Measurements from ENCODE around the gene RGS7.

Gene RGS7

GRCh38 chr1:241356519-241357365 is at the start of gene RGS7:
RGS7 (minus strand) TSS chr1:241357205.
- peak; percentile 58 to 91 (median 89) for DNase-seq

DNA sequence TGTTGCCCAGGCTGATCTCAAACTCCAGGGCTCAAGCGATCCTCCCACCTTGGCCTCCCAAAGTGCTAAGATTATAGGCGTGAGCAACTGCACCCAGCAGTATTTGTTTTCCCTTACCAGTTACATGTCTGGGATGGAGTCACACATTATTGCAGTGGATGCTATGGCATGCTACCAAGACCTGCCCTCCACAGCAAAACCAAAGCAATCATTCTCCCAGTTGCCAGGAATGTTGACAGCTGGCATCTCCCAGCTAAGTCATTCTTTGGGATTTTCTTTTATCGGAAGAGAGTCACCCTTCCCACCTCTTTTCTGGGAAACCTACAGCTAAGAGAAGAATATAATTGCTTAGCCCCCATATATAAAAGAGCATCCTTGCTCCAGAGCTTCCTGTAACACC is 49.4 kb upstream of the RGS7 start:
- DNase-seq = no peak

- DNase-seq = no peak
Observed at GRCh38 chr1:241401156-241401555, 44.2 kb upstream of the RGS7 start.

GRCh38 chr1:241396747-241397681 is 40.0 kb upstream of the RGS7 start:
- DNase-seq = peak in 1 of 3 experiments; percentile 30

DNA sequence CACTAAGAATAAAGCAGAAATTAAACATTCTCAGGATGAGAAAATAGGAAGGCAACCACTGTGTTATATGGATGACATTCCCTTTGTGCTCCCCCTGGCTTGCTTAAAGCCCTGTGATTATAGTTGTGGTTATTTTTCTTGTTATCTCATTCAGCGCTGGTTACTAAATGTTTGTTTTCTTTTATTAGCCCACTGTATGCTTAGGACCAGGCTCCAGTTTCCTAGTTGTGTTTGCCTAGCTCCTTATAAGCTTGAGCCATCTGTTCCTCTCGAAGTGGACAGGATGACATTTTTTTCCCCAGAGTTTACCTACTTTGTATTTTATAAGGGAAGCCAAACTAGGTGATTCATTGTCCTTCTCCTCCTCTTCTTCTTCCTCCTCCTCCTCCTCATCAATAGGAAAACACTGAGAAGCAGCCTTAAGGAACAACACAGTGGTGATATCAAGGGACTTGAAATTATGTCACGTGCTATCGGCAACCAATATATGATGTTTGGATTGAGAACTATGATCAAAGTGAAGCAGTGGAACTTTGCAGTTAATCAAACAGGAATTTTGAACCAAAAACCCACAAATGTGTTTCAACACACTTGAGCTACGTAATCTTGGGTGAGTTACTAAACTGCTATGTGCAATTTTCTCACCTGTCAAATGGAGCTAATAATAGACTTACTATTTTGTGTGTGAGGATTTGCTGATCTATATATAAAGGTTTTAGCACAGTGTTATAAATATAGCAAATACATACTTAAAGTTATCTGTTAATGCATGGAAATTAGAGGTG is 35.1 kb upstream of the RGS7 start:
- DNase-seq = peak in 2 of 3 experiments; percentile 35 to 71

DNA sequence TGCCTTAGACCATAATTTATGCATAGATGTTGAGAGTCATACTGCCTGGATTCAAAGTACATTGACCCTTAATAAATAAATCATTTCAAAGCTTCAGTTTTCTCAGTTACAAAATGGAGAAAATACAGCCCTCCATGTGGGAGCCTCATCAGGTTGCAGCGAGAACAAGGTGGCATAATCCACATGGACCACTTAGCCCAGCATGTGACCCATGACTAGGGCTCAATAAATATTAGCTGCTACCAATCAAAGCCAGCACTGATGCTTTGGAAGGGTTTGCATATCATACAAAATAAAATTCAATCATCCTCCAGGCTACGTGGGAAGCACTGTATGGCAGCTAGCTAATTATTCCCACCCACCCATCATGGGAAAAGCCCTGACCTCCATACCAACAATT is 33.5 kb upstream of the RGS7 start:
- DNase-seq = no peak

DNA sequence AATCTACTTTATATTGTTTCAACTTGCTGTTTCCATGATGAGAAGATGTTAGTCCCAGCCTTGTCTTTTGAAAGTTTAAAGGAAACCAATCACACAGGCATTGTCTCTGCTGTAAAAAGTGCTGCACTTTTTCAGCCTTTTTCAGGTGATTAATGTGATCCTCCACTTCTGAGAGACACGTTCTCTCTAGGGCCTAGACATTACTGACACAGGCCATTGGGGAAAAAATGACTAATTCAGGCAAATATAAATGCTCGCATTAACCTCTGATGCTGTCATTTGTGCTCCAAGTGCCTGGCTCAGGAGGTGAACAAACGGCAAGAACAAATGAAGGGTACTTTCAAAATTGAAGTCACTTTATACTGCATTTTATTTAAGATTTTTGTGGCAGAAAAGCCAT is 32.4 kb upstream of the RGS7 start:
- no peak for DNase-seq

DNA sequence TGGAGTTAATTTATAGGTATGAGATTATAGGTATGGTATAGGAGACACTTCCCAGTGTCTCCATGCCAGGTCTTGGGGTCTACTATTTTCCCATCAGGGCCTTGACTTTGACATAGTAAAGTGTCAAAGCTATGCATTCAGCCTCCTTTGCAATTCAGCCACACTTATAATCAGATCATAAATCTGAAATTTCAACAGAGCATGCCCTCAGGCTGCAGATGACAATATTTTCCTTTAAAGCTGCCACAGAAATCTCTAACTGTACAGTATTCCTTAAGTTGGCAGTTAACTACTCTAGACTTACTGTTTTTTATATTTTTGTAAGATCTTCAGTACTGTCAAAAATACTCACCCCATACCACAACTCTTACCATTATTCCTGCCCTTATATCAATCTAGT is 30.2 kb upstream of the RGS7 start:
- DNase-seq = no peak

DNA sequence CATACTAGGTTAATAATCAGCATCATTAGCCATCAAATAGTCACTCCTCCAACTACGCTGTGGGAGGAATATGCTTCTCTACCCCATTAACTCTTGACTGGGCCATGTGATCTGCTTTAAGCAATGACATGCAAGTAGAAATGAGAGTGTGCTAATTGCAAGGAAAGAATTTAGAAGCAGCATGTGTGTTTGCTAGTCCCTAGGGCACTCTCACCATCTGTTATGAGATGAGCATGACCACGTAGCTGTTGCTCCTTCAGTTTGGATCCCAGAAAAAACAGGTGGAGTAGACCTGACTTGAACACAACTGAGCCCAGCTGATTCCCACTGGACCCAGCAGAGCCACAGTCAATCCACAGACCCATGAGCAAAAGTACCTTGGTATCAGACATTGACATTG is 19.7 kb upstream of the RGS7 start:
- peak in 1 of 3 experiments; percentile 14 for DNase-seq

GRCh38 chr1:241375886-241376285 is 18.9 kb upstream of the RGS7 start:
- DNase-seq = no peak

- no peak for DNase-seq
Observed at GRCh38 chr1:241366196-241366595, 9.2 kb upstream of the RGS7 start.

GRCh38 chr1:241362350-241362749 is 5.3 kb upstream of the RGS7 start:
- DNase-seq = no peak

GRCh38 chr1:241357366-241358340 is 648 bp upstream of the RGS7 start:
- DNase-seq = peak in 1 of 3 experiments; percentile 56

DNA sequence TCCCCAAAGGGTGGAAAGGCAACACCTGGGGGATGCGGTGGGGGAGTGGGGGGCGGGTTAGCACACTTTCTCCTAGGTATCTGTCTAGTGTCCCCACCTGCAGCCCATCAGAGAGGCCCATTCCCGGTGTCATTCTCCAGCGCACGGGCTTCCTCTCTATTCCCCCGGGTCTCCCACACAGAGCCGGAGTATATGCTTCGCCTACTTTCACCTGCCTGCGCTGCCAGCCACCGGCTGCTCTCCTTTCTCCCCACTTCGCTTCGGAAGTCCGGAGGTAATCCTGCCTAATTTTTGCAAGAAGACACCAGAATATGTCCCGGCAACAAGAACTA is 852 bp downstream of the RGS7 start:
- DNase-seq = peak in 2 of 3 experiments; percentile 29 to 87

DNA sequence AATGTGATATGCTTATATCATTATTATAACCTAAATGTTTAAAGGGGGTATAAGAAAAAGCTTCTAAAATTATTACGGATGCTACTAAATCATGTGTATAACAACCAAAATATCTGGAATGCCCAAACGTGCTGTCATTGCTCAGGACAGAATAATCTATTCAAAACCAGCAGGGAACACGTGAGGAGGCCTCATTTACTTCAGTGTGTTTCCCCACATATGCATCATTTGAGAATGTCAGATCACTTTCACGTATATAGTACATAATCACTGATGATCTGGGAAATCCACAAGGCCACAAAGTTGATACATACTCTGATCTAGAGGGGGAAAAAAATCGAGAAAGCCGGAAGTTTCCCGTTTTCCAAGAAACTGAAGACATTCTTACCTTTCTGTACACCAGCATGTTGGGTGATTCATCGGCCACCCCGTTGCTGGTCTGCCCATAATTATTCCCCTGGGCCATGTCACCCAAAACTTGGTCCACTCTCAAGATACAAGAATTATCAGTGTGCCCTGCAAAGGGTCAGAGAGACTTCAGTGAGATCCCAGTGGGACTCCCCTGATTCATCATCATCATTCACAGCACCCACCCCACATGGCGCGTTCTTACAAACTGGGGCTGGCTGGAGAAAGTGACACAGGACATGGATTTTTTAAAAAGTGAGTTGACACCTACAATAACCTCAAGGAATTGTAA is 1.5 kb downstream of the RGS7 start:
- DNase-seq = peak in 1 of 3 experiments; percentile 45

DNA sequence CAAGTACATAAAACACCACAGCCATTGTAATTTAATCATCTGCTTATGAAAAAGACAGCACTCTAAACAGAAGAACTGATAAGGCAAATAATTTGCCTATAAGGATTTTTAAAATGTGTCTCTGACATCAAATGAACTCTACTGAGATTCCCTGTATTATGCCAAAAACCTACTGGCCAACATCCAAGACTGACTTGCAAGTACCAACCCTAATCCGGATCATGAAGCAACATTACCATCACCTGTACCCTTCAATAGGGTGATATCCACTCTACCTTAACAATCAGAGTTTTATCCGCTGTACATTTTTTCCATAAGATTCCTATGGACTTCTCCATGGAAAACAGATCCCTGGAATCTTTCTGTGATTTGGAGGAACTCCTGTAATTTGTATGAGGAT is 4.6 kb downstream of the RGS7 start:
- DNase-seq = no peak

DNA sequence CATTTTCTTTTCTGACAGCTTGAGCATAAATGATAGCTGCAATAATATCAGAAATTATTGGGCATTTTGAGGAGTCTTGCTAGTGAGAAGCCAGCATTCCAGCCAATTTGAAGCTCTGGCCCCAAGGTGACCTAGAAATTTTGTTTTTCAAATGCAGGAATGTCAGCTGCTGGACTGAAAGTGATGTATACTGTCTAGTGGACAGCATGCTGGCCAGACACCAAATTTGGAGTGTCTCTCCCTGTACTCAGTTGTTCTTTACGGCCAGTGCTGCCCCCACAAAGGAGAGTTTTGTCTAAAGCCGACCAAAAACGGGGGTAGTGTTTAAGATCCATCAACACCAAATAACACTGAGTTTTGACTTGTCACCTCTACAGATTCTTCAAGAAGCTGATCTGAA is 5.2 kb downstream of the RGS7 start:
- no peak for DNase-seq

DNA sequence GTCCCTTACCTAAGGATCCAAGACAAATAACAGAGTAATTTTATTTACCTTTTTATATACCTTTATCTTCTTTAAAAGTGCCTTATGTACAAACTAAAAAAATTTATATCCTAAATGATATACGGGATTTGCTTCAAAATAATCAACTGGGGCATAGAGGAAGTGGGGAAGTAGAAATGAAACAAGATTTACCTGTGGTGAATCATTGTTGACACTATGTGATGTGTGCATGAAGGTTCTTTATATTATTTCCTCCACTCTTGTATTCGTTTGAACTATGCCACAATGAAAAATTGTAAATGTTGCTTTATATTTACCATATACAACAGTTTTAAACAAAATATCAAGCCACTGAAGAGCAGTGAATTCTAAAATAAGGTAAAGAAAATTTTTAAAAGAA is 13.0 kb downstream of the RGS7 start:
- DNase-seq = no peak

GRCh38 chr1:241336335-241336734 is 20.7 kb downstream of the RGS7 start:
- no peak for DNase-seq

- peak in 2 of 3 experiments; percentile 34 to 76 for DNase-seq
Observed at GRCh38 chr1:241332987-241333386, 24.0 kb downstream of the RGS7 start.

- no peak for DNase-seq
Observed at GRCh38 chr1:241332037-241332409, 25.0 kb downstream of the RGS7 start.
